HG03571 (cell line): ENCODE data around the gene MTERF1.
"Not testable (repeated sequence)": the region's sequence is repeated elsewhere in the genome, so short reads cannot be mapped to it uniquely, and the experiment has no call there.

Source experiments
- ATAC-seq: cut with Tn5 transposase; IDR thresholded peaks from one replicate; pipeline ENCODE4 v1.9.1; 2021; ENCODE audit not compliant: unreplicated experiment

The MTERF1 gene

GRCh38 chr7:91887336-91888213 lies 7.1 kb upstream of the MTERF1 start:
- not testable (repeated sequence) for ATAC-seq

GRCh38 chr7:91883676-91884362 lies 3.3 kb upstream of the MTERF1 start:
- no peak for ATAC-seq

DNA sequence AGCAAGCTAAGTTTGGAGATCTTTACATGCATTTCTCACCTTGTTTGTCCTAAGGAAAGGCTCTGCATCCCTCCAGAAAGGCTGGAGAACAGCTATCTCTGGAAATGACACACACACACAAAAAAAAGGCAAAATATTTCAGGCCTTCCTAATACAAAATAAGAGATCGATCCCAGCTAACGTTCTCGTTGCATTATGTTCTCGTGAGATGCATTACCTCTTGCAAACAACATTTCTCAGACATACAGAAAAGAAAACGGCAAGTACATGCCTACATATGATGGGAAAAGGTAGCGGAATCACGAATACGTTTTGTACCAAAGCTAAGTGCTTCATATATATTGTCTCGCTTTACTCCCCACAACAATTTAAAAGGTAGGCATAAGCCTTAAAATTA lies 488 bp downstream of the MTERF1 start:
- ATAC-seq: no peak

DNA sequence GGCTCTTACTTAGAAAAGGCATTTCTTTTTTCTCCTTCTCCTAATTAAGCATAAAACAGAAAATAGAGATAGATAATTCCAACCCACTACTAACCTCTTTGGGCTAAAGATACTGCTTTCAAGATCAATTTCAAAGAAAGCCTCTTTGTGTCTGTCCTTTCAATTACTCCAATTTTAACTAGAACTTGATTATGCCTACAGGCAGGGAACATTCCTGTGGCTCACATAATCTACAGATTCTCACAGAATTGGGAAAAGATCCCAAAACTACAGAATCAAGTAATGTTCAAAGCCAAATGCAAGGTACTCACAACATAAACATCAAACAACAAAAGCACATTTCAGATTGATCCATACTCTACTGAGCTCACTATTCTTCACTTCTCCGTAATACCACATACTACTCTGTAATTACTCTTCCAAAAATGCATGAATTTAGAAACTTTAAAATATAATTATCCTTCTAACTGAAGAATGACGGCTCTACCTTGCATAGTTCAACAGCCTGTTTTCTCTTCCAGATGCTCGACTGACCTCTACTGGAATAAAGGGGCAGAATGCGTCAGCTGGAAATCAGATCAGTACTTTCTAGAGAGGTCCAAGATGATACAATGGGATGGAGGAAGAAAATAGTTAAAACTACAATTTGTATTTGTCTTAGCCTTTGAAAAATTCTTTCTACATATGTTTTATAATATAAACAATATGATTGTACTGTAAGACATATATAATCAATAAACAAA lies 3.9 kb downstream of the MTERF1 start:
- no peak for ATAC-seq

GRCh38 chr7:91875851-91876250 lies 4.7 kb downstream of the MTERF1 start:
- no peak for ATAC-seq

GRCh38 chr7:91872928-91873327 lies 7.6 kb downstream of the MTERF1 start:
- no peak for ATAC-seq

DNA sequence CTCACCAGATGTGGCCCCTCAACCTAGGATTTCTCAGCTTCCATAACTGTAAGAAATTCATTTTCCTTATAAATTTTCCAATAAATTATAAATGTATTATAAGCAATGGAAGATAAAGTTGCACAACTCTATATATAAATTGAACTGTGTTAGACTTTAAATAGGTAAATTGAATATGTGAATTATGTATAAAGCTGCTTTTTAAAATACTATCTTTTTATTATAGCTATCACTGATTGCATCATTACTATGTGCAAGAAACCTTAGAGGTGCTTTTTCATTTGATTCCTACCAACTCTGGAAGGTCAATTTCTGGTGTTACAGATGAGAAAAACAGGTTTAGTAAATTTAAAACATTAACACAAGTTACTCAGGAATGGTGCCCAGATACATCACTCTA lies 8.4 kb downstream of the MTERF1 start:
- no peak for ATAC-seq

GRCh38 chr7:91869661-91870060 lies 10.8 kb downstream of the MTERF1 start:
- no peak for ATAC-seq

DNA sequence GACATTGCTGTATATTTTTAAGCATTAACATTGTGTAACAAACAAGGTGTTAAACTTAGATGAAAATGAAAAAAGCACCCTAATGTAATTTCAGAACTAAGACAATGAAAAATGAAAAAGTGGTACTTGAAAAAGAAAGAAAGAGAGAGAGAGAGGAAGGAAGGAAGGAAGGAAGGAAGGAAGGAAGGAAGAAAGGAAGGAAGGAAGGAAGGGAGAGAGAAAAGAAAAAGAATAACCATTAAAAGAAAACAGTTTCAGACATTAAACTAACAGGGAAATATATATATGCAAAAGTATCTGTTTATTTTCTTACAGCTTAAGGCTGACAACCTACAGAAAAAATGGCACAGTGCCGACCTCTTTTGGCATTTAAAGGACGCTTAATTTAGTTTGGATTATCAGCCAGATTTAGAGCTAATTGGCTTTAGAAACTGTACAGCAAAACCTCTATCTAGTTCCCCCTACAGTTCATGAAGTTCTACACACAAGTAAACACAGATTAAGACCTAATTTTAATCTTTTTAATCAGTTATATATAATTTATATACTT lies 13.8 kb downstream of the MTERF1 start:
- no peak for ATAC-seq

DNA sequence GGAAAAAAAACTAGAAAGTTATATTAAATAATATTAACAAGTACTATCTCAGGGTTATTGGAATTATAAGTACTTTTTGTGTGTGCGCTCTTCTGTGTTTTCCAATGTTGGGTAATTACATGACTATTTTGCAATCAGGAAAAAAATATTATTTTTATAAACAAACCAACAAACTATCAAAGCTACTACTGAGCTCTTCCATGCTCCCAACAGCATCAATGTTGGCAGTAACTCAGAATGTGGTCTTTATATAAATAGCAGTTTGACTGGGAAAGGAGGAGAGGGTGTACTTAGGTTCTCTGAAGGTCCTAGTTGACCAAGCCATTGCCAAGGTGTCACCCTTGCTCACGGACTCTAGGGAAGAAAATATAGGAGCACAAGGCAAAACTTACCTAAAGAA lies 15.0 kb downstream of the MTERF1 start:
- no peak for ATAC-seq

GRCh38 chr7:91864604-91865003 lies 15.9 kb downstream of the MTERF1 start:
- ATAC-seq: not testable (repeated sequence)

- no peak for ATAC-seq
Measured at GRCh38 chr7:91864070-91864469, 16.4 kb downstream of the MTERF1 start.

- no peak for ATAC-seq
Measured at GRCh38 chr7:91852263-91852741, 28.2 kb downstream of the MTERF1 start.

- no peak for ATAC-seq
Measured at GRCh38 chr7:91850455-91850854, 30.0 kb downstream of the MTERF1 start.

DNA sequence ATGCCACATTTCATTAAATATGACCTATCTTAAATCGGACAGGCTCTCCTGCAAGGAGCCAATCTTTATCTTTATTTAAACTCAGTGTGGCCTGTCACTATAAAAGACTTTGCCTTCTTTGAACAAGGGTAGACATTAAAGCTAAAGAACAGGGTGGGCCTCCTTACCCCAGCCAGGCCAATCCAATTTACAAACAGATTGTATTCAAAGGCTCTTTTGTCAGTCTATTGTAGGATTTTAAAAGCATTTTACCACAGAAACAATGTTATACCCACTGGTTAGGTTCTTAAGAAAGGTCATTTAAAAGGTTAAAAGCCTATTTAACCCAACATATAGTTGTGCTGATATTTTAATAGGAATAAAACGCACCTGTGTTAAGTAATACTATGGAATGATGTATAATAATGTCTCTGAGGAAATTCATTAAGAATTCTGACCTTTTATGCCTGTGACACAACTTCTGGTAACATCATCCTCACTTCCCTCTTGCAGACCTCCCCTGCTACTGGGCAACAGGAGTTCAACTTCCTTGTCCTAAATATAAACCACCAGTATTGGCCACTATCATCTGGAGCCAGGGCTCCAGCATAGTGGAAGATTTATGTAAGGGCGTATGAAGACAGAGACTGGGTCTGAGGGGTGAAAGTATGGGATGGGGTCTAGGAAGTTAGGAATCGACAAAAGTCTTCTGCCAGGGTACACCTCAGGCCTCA lies 32.5 kb downstream of the MTERF1 start:
- ATAC-seq: no peak

- no peak for ATAC-seq
Measured at GRCh38 chr7:91847231-91847630, 33.3 kb downstream of the MTERF1 start.

GRCh38 chr7:91846436-91846835 lies 34.1 kb downstream of the MTERF1 start:
- ATAC-seq: no peak

GRCh38 chr7:91843831-91844230 lies 36.7 kb downstream of the MTERF1 start:
- no peak for ATAC-seq

GRCh38 chr7:91838439-91838838 lies 42.1 kb downstream of the MTERF1 start:
- no peak for ATAC-seq

GRCh38 chr7:91837397-91838070 lies 43.0 kb downstream of the MTERF1 start:
- ATAC-seq: no peak
